GM19467 (cell line): ENCODE results near the gene CHST9.

ENCODE experiments used
- ATAC-seq: cut with Tn5 transposase; IDR thresholded peaks from one replicate; pipeline ENCODE4 v1.9.1; 2021; ENCODE audit warnings: mild to moderate bottlenecking, moderate library complexity; ENCODE audit not compliant: unreplicated experiment

The CHST9 gene

DNA sequence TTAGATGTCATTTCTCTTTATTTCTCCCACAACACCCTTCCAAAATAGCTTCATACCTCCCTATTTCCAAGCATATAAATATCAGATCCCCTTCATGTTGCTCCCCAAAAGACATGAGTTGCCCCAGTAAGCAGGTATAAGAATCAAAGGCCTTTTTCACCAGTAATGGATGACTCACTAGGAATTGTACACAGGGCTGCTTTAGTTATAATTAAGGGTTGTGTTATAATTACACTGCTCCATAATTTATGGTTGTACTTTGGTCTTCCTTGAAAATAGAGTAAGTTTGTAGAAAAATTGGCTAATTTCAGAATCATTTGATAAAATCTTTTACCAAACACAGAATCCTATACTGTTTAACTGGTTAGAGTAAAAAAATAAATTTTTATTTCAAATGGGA, 310.8 kb downstream of the CHST9 start:
- ATAC-seq, result no peak

DNA sequence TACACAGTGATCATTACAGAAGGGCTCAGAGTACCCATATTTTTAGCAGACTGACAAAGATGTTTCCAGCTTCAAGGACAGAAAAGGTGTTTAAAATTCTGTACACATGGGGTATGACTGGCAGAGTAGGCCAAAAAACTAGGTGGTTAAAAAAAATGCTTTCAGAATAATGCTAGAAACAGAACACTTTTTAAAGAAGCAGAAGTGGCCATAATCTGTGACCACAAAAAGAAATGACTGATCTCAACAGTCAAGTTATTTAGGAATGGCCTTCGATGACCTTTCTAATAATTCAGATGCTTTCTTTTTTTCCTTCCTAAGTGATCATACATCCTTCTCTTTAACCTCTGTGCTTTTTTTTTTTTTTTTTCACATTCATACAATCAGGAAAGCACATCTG, 315.5 kb downstream of the CHST9 start:
- peak; percentile 47 for ATAC-seq

DNA sequence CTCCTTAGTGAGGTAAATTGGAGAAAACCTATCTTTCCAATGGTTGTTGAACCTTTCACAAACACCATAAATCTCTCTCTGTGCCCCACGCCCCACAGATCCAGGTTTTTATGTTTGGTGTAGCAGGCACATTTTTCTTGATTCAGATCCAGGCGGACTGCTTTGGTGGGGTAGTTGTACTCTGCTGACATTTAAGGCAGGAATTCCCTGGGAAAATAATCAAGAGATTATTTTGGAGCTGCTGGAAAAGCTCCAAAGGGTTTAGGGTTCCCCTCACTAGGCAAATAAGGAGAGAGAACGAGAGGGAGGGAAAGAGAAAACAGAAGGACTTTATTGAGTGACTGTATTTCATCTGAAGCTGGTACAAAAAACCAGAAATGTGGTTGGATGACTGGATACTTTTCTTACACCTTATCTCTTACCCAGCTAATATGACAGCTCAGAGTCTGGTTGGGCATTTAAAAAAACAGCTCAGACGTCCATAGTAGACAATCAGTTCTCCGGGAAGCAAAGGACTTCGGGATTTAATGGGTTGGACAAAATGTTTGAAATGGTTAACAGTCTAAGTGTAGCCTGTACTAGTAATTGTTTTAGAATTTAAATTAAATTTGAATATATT, 316.0 kb downstream of the CHST9 start:
- no peak for ATAC-seq

DNA sequence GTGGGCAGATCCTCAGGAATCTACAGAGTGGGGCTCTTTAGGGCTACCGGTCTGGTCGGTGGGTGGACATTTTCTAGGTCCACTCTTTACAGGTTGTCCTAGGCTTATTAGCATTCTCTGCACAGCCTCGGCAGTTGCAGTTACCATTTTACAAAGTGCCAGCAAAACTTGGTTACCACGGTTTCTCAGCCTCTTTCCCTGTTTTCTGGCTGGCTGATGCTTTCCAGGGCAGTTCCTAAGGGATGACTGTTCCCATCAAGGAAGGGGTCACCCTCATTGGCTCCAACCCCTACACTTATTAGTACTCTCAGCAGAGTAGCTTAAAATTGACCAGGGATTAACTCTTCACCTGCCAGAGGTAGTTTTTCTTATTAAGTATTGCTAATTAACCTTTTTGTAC, 317.6 kb downstream of the CHST9 start:
- no peak for ATAC-seq

DNA sequence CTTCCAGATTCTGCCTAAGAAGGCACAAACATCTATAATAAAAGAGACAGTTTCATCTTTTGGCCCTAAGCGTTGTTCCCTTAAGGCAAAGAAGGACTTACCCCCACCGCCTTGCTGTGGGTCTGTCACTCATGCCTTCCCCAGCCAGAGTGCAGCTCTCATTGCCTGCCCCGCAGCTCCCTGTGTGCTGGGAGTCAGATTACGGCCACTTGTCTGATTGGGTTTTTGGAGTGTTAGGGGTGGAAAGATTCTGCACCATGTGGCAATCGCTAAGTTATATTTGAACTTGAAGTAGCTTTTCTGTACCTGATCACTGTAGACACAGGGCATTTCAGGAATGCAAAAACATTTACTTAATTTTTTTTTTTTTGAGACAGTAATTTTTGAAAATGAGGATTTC, 319.6 kb downstream of the CHST9 start, which contains the start of gene AQP4:
Gene AQP4 (minus strand): TSS at position 151 of the 400 bp plus-strand sequence. CDS start 18 bp downstream, at position 133.
- no peak for ATAC-seq

DNA sequence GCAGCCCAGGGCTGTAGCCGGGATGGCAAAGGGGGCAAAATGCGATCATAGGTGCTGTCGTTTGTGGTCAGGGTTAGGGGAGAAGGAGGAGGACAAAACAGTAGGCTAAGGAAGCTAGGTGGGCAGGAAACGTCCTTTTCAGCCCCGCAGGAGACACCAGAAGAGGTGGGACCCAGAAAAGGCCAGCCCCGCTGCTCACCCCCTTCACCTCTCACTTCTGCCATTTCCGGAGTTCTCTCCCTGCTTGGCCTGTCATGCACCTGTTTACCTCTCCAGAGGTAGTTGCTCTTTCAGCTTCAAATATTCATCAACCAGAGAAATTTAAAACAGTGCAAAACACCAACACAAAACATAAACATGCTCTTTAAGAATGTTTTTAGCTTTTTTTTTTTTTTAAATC, 320.4 kb downstream of the CHST9 start:
- no peak for ATAC-seq

DNA sequence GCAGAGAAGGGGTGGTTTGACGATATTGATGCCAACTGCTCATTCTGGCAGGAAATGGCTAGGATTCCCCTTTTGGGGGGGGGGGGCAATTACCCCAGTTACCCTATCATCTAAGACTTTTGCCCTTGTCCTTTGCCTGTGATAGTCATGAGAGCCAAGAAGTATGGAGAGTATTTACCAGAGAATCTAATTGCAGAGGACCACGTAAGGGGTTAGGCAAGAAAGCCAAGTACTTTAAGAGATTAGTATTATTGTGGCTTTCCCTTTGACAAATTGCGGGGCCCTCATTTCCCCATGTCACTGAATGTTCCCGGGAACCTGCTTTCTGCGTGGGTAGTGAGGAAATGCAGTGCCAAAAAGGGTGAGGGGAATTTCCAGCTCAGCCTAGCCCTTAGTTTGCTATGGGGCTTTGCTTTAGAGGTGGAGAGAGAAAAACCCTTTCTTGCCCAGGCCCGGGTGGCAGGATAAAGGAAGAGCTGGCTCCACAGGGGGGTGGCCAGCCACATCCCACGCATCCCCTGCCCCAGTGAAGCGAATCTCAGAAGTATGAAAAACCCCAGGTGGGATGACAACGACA, 321.1 kb downstream of the CHST9 start:
- ATAC-seq, result no peak

DNA sequence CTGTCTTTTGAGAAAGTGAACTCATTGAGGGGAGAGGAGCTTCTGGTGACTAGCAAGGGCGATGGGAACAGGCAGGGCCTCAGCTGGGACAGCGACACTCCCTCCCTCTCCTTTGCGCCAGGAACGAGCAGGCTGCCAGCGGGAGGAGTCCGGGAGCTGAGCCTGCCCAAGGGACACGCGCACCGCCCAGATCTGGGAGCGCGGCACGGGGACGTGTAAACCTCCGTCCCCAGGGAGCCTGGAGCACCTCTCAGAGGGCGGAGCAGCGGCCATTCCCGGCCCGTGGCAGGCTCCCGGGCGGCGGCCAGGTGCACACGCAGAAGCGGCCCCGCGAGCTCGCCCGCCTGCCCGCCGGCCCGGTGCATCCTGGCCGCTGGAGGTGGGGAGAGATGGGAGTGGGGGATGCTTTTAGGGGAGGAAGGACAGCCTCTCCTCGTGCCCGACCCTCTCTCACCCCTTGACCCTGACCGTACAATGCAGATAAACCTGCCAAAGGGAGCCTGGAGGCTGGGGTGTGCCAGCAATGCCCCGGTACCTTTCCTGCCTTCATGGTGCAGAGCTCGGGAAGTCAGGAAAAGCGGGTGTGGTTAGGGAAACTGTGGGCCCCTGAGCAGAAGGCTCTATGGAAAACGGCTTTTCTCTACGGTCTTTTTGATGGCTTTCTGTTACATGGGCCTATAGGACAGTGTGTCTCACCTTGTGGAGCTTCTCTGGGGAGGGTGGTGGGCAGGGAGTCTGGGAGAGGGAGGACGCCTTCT, 321.8 kb downstream of the CHST9 start:
- no peak for ATAC-seq

DNA sequence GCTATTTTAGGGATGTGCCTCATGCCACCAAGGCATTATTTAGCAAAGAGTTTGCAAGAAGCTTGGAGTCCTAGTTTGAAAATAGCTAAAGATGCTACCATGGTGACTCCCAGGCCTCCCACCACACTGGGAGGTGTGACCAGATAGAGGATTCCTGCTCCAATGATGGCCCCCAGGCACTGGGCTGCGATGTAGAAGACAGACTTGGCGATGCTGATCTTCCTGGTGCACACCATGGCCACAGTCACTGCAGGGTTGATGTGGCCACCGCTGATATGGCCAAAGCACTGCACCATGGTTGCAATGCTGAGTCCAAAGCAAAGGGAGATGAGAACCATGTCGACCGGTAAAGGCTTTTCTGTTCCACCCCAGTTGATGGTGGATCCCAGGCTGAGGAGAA, 323.0 kb downstream of the CHST9 start:
- ATAC-seq, result no peak
